ENCODE data around the gene LRRC10B.

LRRC10B gene

GRCh38 chr11:61544466-61544865 lies 35.9 kb downstream of the LRRC10B start:
- DNase-seq (ENCODE audit: extremely low read depth in 1 of 2, low read depth in 1 of 2) = no peak

- DNase-seq (ENCODE audit: extremely low read depth in 1 of 2, low read depth in 1 of 2) = no peak
Observed at GRCh38 chr11:61545341-61545740, 36.8 kb downstream of the LRRC10B start.

- no peak for DNase-seq (ENCODE audit: extremely low read depth in 1 of 2, low read depth in 1 of 2)
Observed at GRCh38 chr11:61545921-61546320, 37.4 kb downstream of the LRRC10B start.

GRCh38 chr11:61546663-61547062 lies 38.1 kb downstream of the LRRC10B start:
- DNase-seq (ENCODE audit: extremely low read depth in 1 of 2, low read depth in 1 of 2) = no peak

GRCh38 chr11:61547246-61547645 lies 38.7 kb downstream of the LRRC10B start:
- DNase-seq (ENCODE audit: extremely low read depth in 1 of 2, low read depth in 1 of 2) = no peak

- no peak for DNase-seq (ENCODE audit: extremely low read depth in 1 of 2, low read depth in 1 of 2)
Observed at GRCh38 chr11:61549177-61549576, 40.6 kb downstream of the LRRC10B start.

- no peak for DNase-seq (ENCODE audit: extremely low read depth in 1 of 2, low read depth in 1 of 2)
Observed at GRCh38 chr11:61549662-61550568, 41.4 kb downstream of the LRRC10B start.

GRCh38 chr11:61550665-61551227 lies 42.2 kb downstream of the LRRC10B start:
- DNase-seq (ENCODE audit: extremely low read depth in 1 of 2, low read depth in 1 of 2) = no peak

GRCh38 chr11:61551634-61552033 lies 43.1 kb downstream of the LRRC10B start:
- no peak for DNase-seq (ENCODE audit: extremely low read depth in 1 of 2, low read depth in 1 of 2)

GRCh38 chr11:61552108-61552635 lies 43.6 kb downstream of the LRRC10B start:
- no peak for DNase-seq (ENCODE audit: extremely low read depth in 1 of 2, low read depth in 1 of 2)

GRCh38 chr11:61553373-61554171 lies 45.0 kb downstream of the LRRC10B start:
- DNase-seq (ENCODE audit: extremely low read depth in 1 of 2, low read depth in 1 of 2) = no peak

- DNase-seq (ENCODE audit: extremely low read depth in 1 of 2, low read depth in 1 of 2) = no peak
Observed at GRCh38 chr11:61554172-61554988, 45.8 kb downstream of the LRRC10B start.

GRCh38 chr11:61555051-61555969 lies 46.8 kb downstream of the LRRC10B start:
- DNase-seq (ENCODE audit: extremely low read depth in 1 of 2, low read depth in 1 of 2) = no peak

GRCh38 chr11:61555978-61556377 lies 47.4 kb downstream of the LRRC10B start:
- no peak for DNase-seq (ENCODE audit: extremely low read depth in 1 of 2, low read depth in 1 of 2)

- DNase-seq (ENCODE audit: extremely low read depth in 1 of 2, low read depth in 1 of 2) = no peak
Observed at GRCh38 chr11:61556621-61557020, 48.1 kb downstream of the LRRC10B start.

Data from stimulated activated CD8-positive, alpha-beta memory T cell treated with anti-CD3 and anti-CD28 coated beads, Interleukin-7, amount 100 ng/mL, for 48 hours (primary cell).